Measurements from ENCODE around the gene FAM193A.

FAM193A gene

DNA sequence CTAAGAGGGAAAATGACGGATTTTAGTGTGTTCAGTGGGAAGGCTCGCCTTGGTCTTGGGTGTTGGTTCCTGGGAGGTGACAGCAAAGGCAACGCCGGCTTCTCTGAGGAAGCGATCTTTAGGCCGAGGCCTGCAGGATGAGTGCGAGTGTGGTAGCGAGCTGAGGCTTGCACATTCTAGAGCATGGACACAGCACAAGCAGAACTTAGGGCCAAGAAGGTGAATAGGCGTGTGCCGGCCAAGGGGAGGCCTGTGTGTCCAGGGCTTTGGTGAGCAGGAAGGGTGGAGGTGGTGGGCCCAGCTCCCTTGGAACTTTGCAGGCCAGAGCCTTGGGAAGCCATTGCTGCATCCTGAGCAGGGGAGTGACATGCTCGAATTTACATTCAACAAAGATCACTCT lies 151.8 kb downstream of the FAM193A start:
- DNase-seq (ENCODE audit: low read depth in 1 of 2, low spot score in 1 of 2), result no peak
- TF ChIP-seq, protein P1, sequence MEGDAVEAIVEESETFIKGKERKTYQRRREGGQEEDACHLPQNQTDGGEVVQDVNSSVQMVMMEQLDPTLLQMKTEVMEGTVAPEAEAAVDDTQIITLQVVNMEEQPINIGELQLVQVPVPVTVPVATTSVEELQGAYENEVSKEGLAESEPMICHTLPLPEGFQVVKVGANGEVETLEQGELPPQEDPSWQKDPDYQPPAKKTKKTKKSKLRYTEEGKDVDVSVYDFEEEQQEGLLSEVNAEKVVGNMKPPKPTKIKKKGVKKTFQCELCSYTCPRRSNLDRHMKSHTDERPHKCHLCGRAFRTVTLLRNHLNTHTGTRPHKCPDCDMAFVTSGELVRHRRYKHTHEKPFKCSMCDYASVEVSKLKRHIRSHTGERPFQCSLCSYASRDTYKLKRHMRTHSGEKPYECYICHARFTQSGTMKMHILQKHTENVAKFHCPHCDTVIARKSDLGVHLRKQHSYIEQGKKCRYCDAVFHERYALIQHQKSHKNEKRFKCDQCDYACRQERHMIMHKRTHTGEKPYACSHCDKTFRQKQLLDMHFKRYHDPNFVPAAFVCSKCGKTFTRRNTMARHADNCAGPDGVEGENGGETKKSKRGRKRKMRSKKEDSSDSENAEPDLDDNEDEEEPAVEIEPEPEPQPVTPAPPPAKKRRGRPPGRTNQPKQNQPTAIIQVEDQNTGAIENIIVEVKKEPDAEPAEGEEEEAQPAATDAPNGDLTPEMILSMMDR (IDR thresholded peaks at IDR 0.05; ENCODE audit: insufficient read depth, low read length), result no peak
- TF ChIP-seq, protein P2, sequence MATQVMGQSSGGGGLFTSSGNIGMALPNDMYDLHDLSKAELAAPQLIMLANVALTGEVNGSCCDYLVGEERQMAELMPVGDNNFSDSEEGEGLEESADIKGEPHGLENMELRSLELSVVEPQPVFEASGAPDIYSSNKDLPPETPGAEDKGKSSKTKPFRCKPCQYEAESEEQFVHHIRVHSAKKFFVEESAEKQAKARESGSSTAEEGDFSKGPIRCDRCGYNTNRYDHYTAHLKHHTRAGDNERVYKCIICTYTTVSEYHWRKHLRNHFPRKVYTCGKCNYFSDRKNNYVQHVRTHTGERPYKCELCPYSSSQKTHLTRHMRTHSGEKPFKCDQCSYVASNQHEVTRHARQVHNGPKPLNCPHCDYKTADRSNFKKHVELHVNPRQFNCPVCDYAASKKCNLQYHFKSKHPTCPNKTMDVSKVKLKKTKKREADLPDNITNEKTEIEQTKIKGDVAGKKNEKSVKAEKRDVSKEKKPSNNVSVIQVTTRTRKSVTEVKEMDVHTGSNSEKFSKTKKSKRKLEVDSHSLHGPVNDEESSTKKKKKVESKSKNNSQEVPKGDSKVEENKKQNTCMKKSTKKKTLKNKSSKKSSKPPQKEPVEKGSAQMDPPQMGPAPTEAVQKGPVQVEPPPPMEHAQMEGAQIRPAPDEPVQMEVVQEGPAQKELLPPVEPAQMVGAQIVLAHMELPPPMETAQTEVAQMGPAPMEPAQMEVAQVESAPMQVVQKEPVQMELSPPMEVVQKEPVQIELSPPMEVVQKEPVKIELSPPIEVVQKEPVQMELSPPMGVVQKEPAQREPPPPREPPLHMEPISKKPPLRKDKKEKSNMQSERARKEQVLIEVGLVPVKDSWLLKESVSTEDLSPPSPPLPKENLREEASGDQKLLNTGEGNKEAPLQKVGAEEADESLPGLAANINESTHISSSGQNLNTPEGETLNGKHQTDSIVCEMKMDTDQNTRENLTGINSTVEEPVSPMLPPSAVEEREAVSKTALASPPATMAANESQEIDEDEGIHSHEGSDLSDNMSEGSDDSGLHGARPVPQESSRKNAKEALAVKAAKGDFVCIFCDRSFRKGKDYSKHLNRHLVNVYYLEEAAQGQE (IDR thresholded peaks at IDR 0.05; ENCODE audit: insufficient replicate concordance, low read depth), result no peak
- TF ChIP-seq POLR2AphosphoS5 (IDR thresholded peaks at IDR 0.05; ENCODE audit: low read depth) (no peak), GABPA (IDR thresholded peaks at IDR 0.05; ENCODE audit: low read depth) (no peak), SPI1 (IDR thresholded peaks at IDR 0.05; ENCODE audit: borderline replicate concordance, low read depth) (no peak)
- H3K27me3 ChIP-seq (ENCODE audit: insufficient read depth, poor library complexity, severe bottlenecking), result no peaks in the 10 kb centered on the region
- H3K4me3 ChIP-seq (replicated peaks; ENCODE audit: insufficient read depth, low read length), result no peak overlapping the region
- H3K27ac ChIP-seq (replicated peaks), result no peak overlapping the region

DNA sequence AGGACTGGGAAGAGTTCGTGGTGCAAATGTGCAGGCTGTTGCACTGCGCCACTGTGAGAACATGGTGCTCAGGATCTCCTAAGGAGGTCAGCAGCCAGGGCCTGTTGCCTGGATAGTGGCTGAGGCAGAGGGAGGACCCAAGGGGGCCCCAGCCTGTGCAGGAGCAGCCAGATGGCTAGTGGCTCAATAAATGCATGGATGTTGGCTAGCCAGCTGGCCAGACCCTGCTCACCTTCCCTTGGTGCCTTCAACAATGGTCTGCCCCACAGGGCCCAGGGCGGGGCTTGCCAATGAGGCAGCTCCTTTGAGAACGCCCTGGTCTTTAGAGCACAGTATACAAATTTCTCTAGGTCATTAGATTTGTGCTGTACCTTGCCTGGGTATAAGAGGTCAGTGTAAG lies 152.2 kb downstream of the FAM193A start:
- Histone ChIP-seq H3K27me3 (ENCODE audit: insufficient read depth, poor library complexity, severe bottlenecking) (no peaks in the 10 kb centered on the region), H3K4me3 (replicated peaks; ENCODE audit: insufficient read depth, low read length) (no peak overlapping the region), H3K27ac (replicated peaks) (no peak overlapping the region)
- TF ChIP-seq GABPA (IDR thresholded peaks at IDR 0.05; ENCODE audit: low read depth) (no peak), POLR2AphosphoS5 (IDR thresholded peaks at IDR 0.05; ENCODE audit: low read depth) (no peak), SPI1 (IDR thresholded peaks at IDR 0.05; ENCODE audit: borderline replicate concordance, low read depth) (no peak)
- TF ChIP-seq, protein P2 (IDR thresholded peaks at IDR 0.05; ENCODE audit: insufficient replicate concordance, low read depth), result no peak
- TF ChIP-seq, protein P1 (IDR thresholded peaks at IDR 0.05; ENCODE audit: insufficient read depth, low read length), result no peak
- DNase-seq (ENCODE audit: low read depth in 1 of 2, low spot score in 1 of 2), result no peak

DNA sequence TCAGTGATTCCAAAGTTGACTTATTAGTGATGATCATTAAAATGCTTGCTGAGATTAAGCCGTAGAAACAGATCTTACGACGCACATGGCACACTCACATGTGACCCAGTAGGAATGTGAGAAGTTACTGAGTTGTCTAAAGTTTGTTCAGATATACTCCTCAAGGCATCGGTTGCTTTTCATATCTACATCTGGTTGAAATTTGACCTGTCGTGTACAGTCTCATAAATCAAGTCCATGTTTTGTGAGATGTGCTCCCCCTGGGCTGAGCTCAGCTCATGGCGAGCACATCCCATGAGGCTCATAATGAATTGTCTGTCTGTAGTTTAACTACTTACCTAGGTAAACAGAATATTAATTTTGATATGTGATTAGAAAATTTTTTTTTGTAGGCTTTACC lies 152.7 kb downstream of the FAM193A start:
- no peak for TF ChIP-seq POLR2AphosphoS5 (IDR thresholded peaks at IDR 0.05; ENCODE audit: low read depth)
- TF ChIP-seq GABPA (IDR thresholded peaks at IDR 0.05; ENCODE audit: low read depth), result no peak
- TF ChIP-seq, protein P2 (IDR thresholded peaks at IDR 0.05; ENCODE audit: insufficient replicate concordance, low read depth), result no peak
- TF ChIP-seq, protein P1 (IDR thresholded peaks at IDR 0.05; ENCODE audit: insufficient read depth, low read length), result no peak
- TF ChIP-seq SPI1 (IDR thresholded peaks at IDR 0.05; ENCODE audit: borderline replicate concordance, low read depth), result no peak
- DNase-seq (ENCODE audit: low read depth in 1 of 2, low spot score in 1 of 2), result no peak
- H3K4me3 ChIP-seq (replicated peaks; ENCODE audit: insufficient read depth, low read length), result no peak overlapping the region
- no peaks in the 10 kb centered on the region for H3K27me3 ChIP-seq (ENCODE audit: insufficient read depth, poor library complexity, severe bottlenecking)
- no peak overlapping the region for H3K27ac ChIP-seq (replicated peaks)
